RWPE2 (cell line): Measurements from ENCODE around the gene TRAK1.

Experiments used
- ATAC-seq: fragments of 200-7000 bp; cut with Tn5 transposase; 3 replicates; pipeline ENCODE4 v1.9.1; 2021; ENCODE audit warnings: low read depth
- DNase-seq: peaks from one replicate; pipeline ENCODE4 v3.0.0-alpha.2; 2020; ENCODE audit warnings: low spot score
- H3K27ac ChIP-seq: fragments of 450-650 bp; 2 replicates; pipeline ENCODE4 v1.5.1; 2017; ENCODE audit warnings: mild to moderate bottlenecking; ENCODE audit not compliant: poor library complexity, severe bottlenecking
- H3K27me3 ChIP-seq: fragments of 250-450 bp; sonication (Bioruptor Pico); 2 replicates; pipeline ENCODE4 v1.5.1; 2021; ENCODE audit warnings: mild to moderate bottlenecking, moderate library complexity; ENCODE audit not compliant: insufficient read depth, poor library complexity, severe bottlenecking
- H3K36me3 ChIP-seq: fragments of 250-450 bp; sonication (Bioruptor Pico); 2 replicates; pipeline ENCODE4 v1.5.1; 2020; ENCODE audit warnings: low read depth, mild to moderate bottlenecking, moderate library complexity
- H3K4me1 ChIP-seq: fragments of 250-450 bp; sonication (Bioruptor Pico); 2 replicates; pipeline ENCODE4 v1.5.1; 2021; ENCODE audit warnings: mild to moderate bottlenecking, moderate library complexity; ENCODE audit not compliant: insufficient read depth, poor library complexity, severe bottlenecking
- H3K4me3 ChIP-seq: fragments of 250-450 bp; sonication (Bioruptor Pico); 2 replicates; pipeline ENCODE4 v1.5.1; 2021; ENCODE audit warnings: mild to moderate bottlenecking, moderate library complexity; ENCODE audit not compliant: severe bottlenecking
- H3K9me3 ChIP-seq: fragments of 250-450 bp; sonication (Bioruptor Pico); 2 replicates; pipeline ENCODE4 v1.5.1; 2021; ENCODE audit warnings: mild to moderate bottlenecking, moderate library complexity; ENCODE audit not compliant: severe bottlenecking
- CTCF ChIP-seq: fragments of 450-650 bp; IDR thresholded peaks from one replicate; pipeline ENCODE4 v1.5.1; 2017; ENCODE audit warnings: mild to moderate bottlenecking, moderate library complexity; ENCODE audit not compliant: poor library complexity, severe bottlenecking

The TRAK1 gene

GRCh38 chr3:42166662-42167300 lies 75.6 kb downstream of the TRAK1 start:
- H3K36me3 ChIP-seq, result no peaks in the 10 kb centered on the region
- H3K27me3 ChIP-seq, result no peaks in the 10 kb centered on the region

GRCh38 chr3:42169579-42170120 lies 78.5 kb downstream of the TRAK1 start:
- Histone ChIP-seq H3K4me3 (no peak overlapping the region), H3K27ac (no peak overlapping the region)

More at GRCh38 chr3:42166662-42167300, 75.6 kb downstream of the TRAK1 start:
- DNase-seq (no peak), ATAC-seq (no peak)
- no peak for TF ChIP-seq CTCF
- Histone ChIP-seq H3K4me3 (no peak overlapping the region), H3K4me1 (peaks cover under 1% of the 10 kb centered on the region), H3K9me3 (no peaks in the 10 kb centered on the region), H3K27ac (no peak overlapping the region)

GRCh38 chr3:42172047-42172654 lies 81.0 kb downstream of the TRAK1 start:
- DNase-seq (no peak), ATAC-seq (no peak)
- Histone ChIP-seq H3K4me1 (no peaks in the 10 kb centered on the region), H3K27ac (no peak overlapping the region), H3K4me3 (no peak overlapping the region), H3K27me3 (no peaks in the 10 kb centered on the region), H3K36me3 (peaks cover 5% of the 10 kb centered on the region; the same call in 1 of the 2 replicates), H3K9me3 (no peaks in the 10 kb centered on the region)
- no peak for TF ChIP-seq CTCF

More at GRCh38 chr3:42169579-42170120, 78.5 kb downstream of the TRAK1 start:
- DNase-seq, result no peak
- Histone ChIP-seq H3K36me3 (no peaks in the 10 kb centered on the region), H3K9me3 (no peaks in the 10 kb centered on the region), H3K27me3 (no peaks in the 10 kb centered on the region), H3K4me1 (no peaks in the 10 kb centered on the region)
- no peak for ATAC-seq
- no peak for TF ChIP-seq CTCF

- no peak for TF ChIP-seq CTCF
- no peaks in the 10 kb centered on the region for H3K4me1 ChIP-seq
These were observed 82.2 kb downstream of the TRAK1 start for GRCh38 chr3:42173307-42173706.

More at GRCh38 chr3:42173307-42173706, 82.2 kb downstream of the TRAK1 start:
- Histone ChIP-seq H3K4me3 (no peak overlapping the region), H3K27ac (no peak overlapping the region), H3K36me3 (peaks cover 5% of the 10 kb centered on the region; the same call in 1 of the 2 replicates), H3K27me3 (no peaks in the 10 kb centered on the region), H3K9me3 (no peaks in the 10 kb centered on the region)
- DNase-seq (no peak), ATAC-seq (no peak)
